Lung (tissue), 12 donors: Measurements from ENCODE around the gene CDC27. TPM values are rescaled to one million over a fixed set of nuclear protein-coding genes. Genes with fewer than 3 reads are reported as not detected.
A peak's percentile ranks its signal among the peaks of the same experiment; 100 is the strongest.
"Not testable (repeated sequence)": the region's sequence is repeated elsewhere in the genome, so short reads cannot be mapped to it uniquely, and the experiment has no call there.

Experiments
- ATAC-seq: fragments of 200-7000 bp; cut with Tn5 transposase; one replicate; pipeline ENCODE4 v1.9.1; 2020; ENCODE audit warnings: moderate number of reproducible peaks; ENCODE audit not compliant: insufficient read depth, low FRiP score
- DNase-seq, 3 donors: peaks; one replicate each; pipeline ENCODE4 v3.0.0-alpha.2; 2013 to 2017
- H3K27ac ChIP-seq, 2 donors: one replicate each; pipeline ENCODE4 v1.5.1; 2013; ENCODE audit warnings: mild to moderate bottlenecking in 2 of 2, moderate library complexity in 2 of 2, control low read depth in 1 of 2, inconsistent platforms in 1 of 2, low read depth in 1 of 2, low read length in 1 of 2
- H3K27me3 ChIP-seq, 3 donors: one replicate each; pipeline ENCODE4 v1.5.1; 2013; ENCODE audit warnings: low read length in 2 of 3; ENCODE audit not compliant: control insufficient read depth in 3 of 3, insufficient read depth in 3 of 3
- H3K36me3 ChIP-seq, 4 donors: one replicate each; pipeline ENCODE4 v1.5.1; 2013; ENCODE audit warnings: low read length in 4 of 4, mild to moderate bottlenecking in 1 of 4, moderate library complexity in 1 of 4; ENCODE audit not compliant: control insufficient read depth in 4 of 4, insufficient read depth in 4 of 4
- H3K4me1 ChIP-seq, 5 donors: one replicate each; pipeline ENCODE4 v1.5.1; 2013; ENCODE audit warnings: low read length in 5 of 5, mild to moderate bottlenecking in 2 of 5, moderate library complexity in 1 of 5; ENCODE audit not compliant: control insufficient read depth in 5 of 5, insufficient read depth in 5 of 5
- H3K4me3 ChIP-seq: one replicate; pipeline ENCODE4 v1.5.1; 2013; ENCODE audit warnings: mild to moderate bottlenecking, control low read depth, moderate library complexity
- H3K9ac ChIP-seq, 2 donors: one replicate each; pipeline ENCODE4 v1.5.1; 2013; ENCODE audit warnings: low read length in 2 of 2, control low read depth in 1 of 2; ENCODE audit not compliant: insufficient read depth in 1 of 2
- H3K9me3 ChIP-seq, 4 donors: one replicate each; pipeline ENCODE4 v1.5.1; 2013; ENCODE audit warnings: low read length in 3 of 4, mild to moderate bottlenecking in 1 of 4, moderate library complexity in 1 of 4; ENCODE audit not compliant: control insufficient read depth in 4 of 4, insufficient read depth in 3 of 4
- WGBS, 2 donors: extraction: QIAGEN DNeasy Blood & Tissue Kit; methylation state at CpG; one replicate each; pipeline ENCODE4 v1.1.7; 2013; 5-methylcytosine and 5-hydroxymethylcytosine counted together
- polyA plus RNA-seq, 2 donors: library from polyadenylated mRNA; stranded (reverse); fragments of 200-250 nt; gene quantifications; one replicate each; pipeline ENCODE4 v1.2.1, GENCODE V29; 2013
- total RNA-seq, 2 donors: library from RNA; depleted of rRNA in 1 of 2; stranded (reverse); fragments of >200 nt in 1 of 2; gene quantifications; one replicate each; pipeline ENCODE4 v1.2.1, GENCODE V29; 2014 to 2021
- TF ChIP-seq, protein P1 (sequence below): IDR thresholded peaks from 2 replicates; pipeline ENCODE4 v1.5.1; 2012; ENCODE audit warnings: mild to moderate bottlenecking; ENCODE audit errors: control extremely low read depth, extremely low read depth
- donor health status: control.
- donor health status: control.
- donor health status: Bipolar disorder and iron deficiency.
- donor health status: healthy.
- donor health status: DM: yes; HTN: yes; CAD: no.

CDC27 gene
- total and polyA plus RNA-seq, 4 donors = 13.6 to 74.1 (median 46.1) TPM

DNA sequence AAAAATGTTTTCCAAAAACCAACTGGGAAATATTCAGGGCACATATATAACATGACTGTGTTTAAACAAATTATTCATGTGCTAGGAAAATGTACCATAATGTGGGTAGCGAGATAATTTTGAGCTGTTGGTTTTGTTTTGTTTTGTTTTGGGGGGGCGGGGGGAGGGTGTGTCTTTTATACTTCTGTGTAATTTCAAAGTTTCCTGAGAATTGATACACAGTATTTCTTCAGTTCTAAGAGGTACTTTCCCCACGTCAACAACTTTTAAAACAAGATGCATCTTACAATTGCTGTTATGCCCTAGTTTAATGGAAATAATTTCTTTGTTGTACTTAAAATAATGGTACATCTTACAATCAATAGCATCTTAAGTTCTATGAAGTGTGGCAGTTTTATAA, 110.3 kb downstream of the CDC27 start:
- H3K27me3 ChIP-seq = no peaks in the 10 kb centered on the region
- H3K9me3 ChIP-seq = no peaks in the 10 kb centered on the region
- TF ChIP-seq, protein P1, sequence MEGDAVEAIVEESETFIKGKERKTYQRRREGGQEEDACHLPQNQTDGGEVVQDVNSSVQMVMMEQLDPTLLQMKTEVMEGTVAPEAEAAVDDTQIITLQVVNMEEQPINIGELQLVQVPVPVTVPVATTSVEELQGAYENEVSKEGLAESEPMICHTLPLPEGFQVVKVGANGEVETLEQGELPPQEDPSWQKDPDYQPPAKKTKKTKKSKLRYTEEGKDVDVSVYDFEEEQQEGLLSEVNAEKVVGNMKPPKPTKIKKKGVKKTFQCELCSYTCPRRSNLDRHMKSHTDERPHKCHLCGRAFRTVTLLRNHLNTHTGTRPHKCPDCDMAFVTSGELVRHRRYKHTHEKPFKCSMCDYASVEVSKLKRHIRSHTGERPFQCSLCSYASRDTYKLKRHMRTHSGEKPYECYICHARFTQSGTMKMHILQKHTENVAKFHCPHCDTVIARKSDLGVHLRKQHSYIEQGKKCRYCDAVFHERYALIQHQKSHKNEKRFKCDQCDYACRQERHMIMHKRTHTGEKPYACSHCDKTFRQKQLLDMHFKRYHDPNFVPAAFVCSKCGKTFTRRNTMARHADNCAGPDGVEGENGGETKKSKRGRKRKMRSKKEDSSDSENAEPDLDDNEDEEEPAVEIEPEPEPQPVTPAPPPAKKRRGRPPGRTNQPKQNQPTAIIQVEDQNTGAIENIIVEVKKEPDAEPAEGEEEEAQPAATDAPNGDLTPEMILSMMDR = no peak
- no peak for ATAC-seq
- no peak for DNase-seq
- H3K9ac ChIP-seq = no peak overlapping the region
- 92 to 93% methylated on average over 3 of the region's 3 CpGs for WGBS, 2 donors
- no peak overlapping the region for H3K27ac ChIP-seq
- no peaks in the 10 kb centered on the region for H3K4me1 ChIP-seq
- H3K4me3 ChIP-seq = no peak overlapping the region
- H3K36me3 ChIP-seq = peaks cover 0 to 1% (median 0%) of the 10 kb centered on the region in 4 donors

DNA sequence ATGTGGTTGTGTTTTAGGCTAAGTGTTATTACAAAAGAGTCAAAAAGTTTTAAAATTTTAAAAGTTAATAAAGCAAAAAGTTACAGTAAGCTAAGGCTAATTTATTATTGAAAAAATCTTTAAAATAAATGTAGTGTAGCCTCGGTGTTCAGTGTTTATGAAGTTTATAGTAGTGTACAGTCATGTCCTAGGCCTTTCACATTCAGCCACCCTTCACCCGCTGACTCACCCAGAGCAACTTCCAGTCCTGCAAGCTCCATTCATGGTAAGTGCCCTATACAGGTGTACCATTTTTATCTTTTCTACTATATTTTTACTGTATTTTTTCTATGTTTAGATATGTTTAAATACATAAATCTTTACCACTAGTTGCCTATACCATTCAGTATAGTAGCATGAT, 111.5 kb downstream of the CDC27 start:
- H3K9me3 ChIP-seq = no peaks in the 10 kb centered on the region
- WGBS, 2 donors = 90 to 94% methylated on average over 2 of the region's 2 CpGs
- DNase-seq (no peak), ATAC-seq (no peak)
- no peaks in the 10 kb centered on the region for H3K27me3 ChIP-seq
- TF ChIP-seq, protein P1 = no peak
- no peaks in the 10 kb centered on the region for H3K4me1 ChIP-seq
- H3K4me3 ChIP-seq = no peak overlapping the region
- H3K27ac ChIP-seq = no peak overlapping the region
- no peak overlapping the region for H3K9ac ChIP-seq
- H3K36me3 ChIP-seq = peaks cover 0 to 1% (median 0%) of the 10 kb centered on the region in 4 donors

DNA sequence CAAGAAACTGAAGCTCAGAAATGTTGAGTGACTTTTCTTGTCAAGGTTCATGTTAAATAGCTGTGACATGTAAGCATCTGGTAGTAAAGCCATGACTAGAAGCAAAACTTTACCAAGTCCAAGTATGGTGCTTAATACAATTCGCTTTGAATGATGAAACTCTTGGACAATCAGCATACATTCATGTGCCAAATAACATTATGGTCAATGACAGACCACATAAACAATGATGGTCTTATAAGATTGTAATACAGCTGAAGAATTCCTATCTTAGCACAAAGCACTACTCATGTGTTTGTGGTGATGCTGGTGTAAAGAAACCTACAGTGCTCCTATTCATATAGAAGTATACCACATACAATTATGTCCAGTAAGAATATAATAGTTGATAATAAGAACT, 112.9 kb downstream of the CDC27 start:
- Histone ChIP-seq H3K27me3 (no peaks in the 10 kb centered on the region), H3K9ac (no peak overlapping the region), H3K4me3 (no peak overlapping the region), H3K27ac (no peak overlapping the region), H3K4me1 (peaks cover 0 to 3% (median 0%) of the 10 kb centered on the region in 5 donors), H3K9me3 (no peaks in the 10 kb centered on the region), H3K36me3 (peaks cover 0 to 1% (median 0%) of the 10 kb centered on the region in 4 donors)
- 88% methylated on average over 1 of the region's 1 CpG for WGBS, 2 donors
- TF ChIP-seq, protein P1 = no peak
- ATAC-seq (no peak), DNase-seq (peak in 1 of 3 donors; percentile 21)

DNA sequence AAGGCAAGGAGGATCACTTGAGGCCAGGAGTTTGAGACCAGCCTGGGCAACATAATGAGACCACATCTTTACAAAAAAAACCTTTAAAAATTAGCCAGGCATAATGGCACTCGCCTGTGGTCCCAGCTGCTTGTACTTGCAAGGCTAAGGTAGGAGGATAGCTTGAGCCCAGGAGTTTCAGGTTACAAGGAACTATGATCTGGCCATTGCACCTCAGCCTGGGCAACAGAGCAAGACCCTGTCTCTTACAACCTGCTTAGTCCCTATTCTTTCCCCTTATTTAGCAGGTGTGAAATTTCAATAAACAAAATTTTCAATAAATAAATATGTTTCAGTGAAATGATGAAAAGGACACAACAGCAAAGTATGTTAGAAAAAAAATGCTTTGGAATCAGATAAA, 114.7 kb downstream of the CDC27 start:
- not testable (repeated sequence) for H3K4me3 ChIP-seq, ATAC-seq, H3K27me3 ChIP-seq, H3K9ac ChIP-seq, H3K36me3 ChIP-seq, DNase-seq, H3K9me3 ChIP-seq, H3K4me1 ChIP-seq, H3K27ac ChIP-seq
- WGBS, 2 donors = 96 to 98% methylated on average over 1 of the region's 1 CpG

DNA sequence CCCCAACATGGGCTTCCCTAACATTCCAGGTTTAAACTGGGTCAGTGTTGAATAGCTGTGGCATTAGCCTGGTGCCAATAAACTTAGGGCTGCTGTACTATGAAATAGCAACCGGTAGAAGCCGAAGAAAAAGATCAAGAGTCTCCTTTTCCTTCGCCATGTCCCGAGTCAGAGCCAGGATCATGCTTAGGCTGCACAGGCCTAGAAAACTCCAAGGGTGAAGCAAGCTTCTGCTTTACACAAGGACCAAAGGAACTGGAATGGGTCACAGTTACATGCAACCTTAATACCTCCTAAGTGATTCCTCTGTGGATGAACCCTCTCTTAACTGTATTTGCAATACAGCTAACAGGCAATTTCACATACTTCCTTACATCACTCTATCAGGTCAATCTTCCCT, 115.5 kb downstream of the CDC27 start:
- H3K27ac ChIP-seq, H3K9ac ChIP-seq, H3K27me3 ChIP-seq, H3K4me3 ChIP-seq, H3K4me1 ChIP-seq, ATAC-seq, DNase-seq, H3K9me3 ChIP-seq, H3K36me3 ChIP-seq: not testable (repeated sequence)
- 86 to 98% methylated on average over 4 of the region's 4 CpGs for WGBS, 2 donors
